Urothelium cell line (cell line): ENCODE results near the gene MAN2A2.

Experiments used
- DNase-seq: peaks from one replicate; pipeline ENCODE4 v3.0.0; 2011; ENCODE audit warnings: low spot score, mixed read lengths
- FAIRE-seq: peaks from 2 replicates; lab custom pipeline; 2011; peaks lifted over from hg19 to GRCh38; lab: Jason Lieb, UNC

MAN2A2 gene

DNA sequence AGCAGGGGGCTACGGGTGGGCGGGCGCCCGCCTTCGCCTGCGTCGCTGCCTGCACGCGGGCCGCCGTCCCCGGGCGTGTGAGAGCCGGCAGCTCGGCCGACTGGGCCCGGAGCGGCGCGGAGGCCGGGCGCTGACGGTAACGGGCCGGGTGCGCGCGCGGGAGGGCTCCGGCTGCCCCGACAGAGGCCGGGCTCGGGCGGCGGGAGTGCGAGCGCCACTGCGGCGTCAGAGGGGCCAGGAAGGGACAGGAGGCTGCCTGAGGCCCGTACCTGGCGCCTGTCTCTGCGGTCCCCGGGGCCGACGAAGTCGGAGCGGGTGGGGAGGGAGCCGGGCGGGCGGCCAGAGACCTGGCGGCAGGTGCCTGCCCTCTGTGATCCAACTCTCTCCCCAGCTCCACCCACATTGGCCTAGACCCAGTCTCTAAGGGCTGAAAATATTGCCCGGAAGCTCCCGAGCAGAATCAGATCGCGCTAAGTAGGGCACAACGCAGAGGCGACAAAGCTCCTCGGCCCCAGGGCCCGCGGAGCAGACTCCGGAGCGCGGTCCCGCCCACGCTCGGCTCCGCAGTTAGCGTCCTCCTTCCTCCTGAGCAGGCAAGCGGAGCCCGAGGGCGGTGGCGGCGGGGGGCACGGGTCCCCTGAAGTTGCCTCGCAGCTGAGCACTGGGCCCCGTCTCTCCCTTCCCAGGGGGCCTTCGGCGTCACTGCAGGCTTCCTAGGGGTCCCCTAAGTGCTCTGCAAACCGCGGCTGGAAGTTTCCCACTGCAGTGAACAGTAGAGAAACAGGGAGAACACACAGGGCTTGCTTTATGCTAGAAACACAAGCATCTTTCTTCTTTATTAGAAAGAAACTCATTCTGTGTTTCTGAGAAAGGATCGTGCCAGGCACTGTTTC lies at the start of gene MAN2A2:
Gene MAN2A2, plus strand, starts transcription at position 463 of the 893 bp plus-strand sequence. CDS start 906 bp downstream, outside the sequence.
- FAIRE-seq = no peak
- peak; percentile 69 for DNase-seq

DNA sequence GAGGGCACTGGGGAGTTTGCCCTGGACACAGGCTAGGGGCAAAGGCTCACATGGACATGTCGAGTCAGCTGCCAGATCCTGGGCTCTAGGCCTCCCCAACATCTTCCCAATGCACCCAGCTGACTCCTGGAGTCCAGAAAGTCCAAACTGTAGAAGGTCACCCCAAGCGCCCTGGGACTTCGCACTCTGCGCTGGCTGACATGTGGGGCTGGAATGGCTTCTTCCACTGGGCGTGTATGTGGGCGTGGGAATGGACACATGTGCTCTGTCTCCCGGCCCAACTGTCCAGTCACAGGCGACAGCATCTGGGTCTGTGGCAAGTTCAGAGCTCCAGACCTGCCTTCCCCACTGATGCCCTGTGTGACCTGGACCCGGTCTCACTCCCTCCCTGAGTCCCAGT lies 48.0 kb upstream of the MAN2A2 start:
- FAIRE-seq = no peak

DNA sequence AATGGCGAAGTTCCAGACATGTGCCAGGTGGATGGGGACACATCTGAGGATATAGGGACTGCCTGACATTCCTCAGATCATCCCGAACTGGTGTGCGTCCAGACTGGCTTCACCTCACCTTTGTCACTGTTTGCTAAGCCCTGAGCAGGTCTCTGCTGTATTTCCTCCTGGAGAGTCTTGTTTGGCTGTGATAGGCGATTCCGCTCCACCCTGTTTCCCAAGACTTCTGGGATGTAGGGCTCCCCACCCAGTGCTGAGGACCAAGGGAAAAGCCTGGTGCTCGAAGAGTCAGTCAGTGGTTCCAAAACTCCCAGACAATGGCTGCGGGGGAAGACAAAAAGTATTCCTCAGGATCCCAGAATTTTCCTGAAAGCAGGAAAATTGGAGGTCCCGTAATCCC lies 45.8 kb upstream of the MAN2A2 start:
- DNase-seq (no peak), FAIRE-seq (no peak)

More for the DNA sequence above, 48.0 kb upstream of the MAN2A2 start:
- DNase-seq = no peak

DNA sequence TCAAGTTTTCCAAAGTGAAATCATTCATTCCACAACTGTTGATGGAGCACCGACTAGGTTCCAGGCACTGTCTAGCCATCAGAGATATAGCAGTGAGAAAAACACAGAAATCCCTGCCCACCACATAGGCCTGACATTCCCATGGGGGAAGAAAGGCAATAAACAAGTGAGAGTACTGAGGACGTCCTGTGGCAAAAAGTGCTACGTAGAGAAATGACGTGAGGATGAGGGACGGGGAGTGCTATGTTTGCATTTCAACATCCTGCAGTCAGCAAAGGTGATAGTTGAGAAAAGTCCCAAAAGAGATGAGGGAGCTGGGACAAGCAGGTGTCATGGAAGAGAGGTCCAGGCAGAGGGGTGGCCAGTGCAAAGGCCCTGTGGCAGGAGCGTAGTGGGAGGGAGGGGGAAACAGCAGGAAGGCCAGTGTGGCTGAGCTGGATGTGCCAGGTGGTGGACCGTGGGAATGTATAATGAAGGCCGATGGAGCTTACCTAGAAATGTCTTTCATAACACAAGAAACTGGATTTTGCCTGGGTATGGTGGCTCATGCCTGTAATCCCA lies 45.1 kb upstream of the MAN2A2 start:
- DNase-seq = no peak
- FAIRE-seq = no peak

DNA sequence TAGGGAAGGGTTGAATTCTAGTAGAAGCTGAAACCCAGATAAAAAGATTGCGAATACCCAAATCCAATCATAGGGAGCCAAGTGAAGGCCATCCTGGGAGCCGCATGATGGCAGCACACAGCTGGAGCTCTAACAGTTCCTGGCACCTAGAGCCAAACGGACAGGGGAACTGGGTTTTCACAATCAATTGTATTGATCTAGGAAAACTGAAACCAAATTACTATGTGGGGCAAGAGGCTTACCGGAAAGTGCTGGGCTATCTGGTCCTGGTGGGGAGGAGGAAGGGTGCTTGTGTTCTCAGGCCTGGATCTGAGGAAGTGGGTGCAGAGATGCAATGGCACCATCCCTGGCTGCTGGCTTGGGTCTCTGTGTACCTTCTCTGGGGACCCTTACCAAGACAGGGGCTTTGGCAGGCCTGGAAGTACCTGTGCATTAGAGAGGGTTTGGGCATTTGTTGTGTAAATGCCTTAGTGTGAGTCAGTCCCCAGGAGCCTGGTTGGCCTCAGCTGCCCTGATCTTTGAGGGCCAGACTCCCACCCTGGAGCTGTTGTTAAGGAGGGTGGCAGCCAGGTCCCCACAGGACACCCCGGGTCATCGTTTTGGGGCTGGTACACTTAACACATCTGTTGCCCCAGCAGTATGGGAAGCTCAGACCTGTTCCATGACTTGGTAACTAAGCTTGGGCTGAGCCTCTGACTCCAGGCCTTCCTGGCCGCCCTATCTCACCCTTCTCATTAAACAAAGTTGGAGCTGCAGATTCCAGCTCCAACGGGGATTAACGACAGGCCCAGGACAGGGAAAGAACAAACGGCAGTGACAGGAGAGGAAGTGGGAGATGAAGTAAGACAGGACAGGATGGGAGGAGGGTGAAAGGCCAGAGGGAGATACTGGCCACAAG lies 43.6 kb upstream of the MAN2A2 start:
- FAIRE-seq (no peak), DNase-seq (no peak)

DNA sequence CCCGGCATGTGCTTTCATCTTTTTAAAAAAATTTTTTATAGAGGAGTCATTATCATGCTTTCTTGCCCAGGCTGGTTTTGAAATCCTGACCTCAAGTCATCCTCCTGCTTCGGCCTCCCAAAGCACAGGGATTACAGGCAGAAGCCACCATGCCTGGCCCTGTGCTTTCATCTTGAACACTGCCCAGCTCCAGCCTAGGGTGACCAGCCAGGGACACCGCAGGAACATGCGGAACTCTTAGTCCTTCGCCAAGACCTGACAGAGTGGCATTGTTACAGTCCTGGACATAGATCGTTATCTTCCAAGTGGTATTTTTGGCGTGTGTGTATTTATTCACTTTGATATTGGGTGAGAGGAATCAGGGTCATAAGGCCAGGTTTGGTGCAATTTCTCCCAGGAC lies 42.7 kb upstream of the MAN2A2 start:
- DNase-seq (no peak), FAIRE-seq (no peak)

DNA sequence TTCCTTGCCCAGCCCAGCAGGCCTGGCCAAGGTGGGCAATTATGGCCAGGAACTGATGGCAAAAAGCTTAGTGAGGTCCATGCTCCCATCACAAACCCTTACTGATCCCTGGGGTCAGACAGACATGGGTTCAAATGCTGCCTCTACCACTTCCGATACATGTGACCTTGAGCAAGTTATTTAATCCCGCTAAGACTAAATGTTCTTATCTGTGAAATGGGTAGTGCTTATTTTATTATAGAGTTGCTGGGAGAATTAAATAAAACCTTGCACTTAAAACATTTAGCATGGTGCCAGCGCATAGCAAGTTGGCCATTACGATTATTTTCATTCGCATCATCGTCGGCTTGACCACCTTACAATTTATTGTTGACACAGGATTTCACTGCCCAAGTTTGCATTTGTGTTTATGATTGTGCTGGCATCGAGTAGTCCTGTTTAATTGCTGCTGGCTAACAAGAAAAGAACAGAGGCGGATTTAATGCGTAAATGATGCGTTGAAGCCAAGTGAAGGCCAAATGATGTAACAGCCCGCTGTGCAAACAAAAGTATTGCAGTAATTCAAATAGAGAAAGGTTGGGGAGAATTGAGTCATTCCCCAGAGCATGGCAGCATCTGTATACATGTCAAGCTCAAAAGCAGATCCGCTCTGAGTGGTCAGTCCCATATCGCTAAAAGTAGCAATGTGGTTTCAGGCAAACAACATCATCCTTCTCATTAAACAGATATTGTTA lies 42.0 kb upstream of the MAN2A2 start:
- no peak for DNase-seq
- no peak for FAIRE-seq

DNA sequence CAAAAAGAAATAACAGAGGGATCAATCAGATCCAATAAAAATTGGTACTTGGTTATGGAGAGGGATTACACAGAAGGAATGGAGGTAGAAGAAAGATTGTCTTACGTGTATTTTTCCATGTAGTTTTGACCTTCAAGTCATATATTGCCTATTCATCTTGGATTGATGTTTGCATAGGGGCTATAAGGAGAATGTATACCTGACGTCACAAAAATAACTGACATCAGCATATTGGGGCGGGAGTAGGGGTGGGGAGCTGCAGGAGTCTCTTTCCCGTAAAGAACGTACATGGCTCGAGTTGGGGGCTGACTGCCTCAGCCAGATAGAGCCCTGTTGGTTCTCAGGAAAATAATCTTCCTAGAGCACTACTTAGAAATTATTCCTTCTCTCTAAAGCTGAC lies 40.6 kb upstream of the MAN2A2 start:
- FAIRE-seq = no peak

DNA sequence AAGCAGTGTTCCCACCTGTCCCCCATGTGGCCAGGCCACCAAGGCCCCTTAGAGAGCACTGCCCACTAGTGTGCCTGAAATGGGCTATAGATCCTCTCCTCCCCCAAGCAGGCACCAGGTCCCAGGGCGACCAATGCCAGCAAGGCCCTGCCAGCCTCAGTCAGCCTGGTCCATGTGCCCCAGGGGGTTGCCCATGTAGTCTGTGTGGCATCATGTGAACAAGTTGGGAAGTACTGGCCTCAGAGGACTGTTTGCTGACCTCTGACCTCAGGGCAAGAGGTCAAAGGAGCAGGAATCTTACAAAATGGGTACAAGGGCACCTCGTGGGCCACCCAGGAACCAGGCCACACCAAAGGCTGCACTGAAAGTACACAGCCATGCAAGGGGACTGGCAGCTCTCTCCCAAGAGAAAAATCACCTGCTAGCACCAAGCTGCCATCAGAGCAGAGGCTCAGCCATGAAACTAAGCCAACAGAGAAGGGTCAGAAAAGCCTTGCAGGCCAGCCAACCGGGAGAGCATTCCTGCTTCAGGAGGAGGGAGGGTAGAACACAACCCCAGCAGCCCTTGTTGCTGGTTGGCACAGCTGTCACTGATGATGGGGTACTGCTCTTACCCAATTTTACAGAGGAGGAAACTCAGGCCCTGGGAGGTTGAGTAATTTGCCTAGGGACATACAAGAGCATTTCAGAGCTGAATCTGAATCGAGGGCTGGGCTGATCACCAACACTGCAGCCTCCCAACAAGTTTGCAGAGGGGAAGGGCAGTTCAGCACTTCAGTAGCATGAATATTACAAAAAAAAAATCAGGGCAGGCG lies 39.9 kb upstream of the MAN2A2 start:
- DNase-seq = no peak
- no peak for FAIRE-seq

More for the DNA sequence above, 40.6 kb upstream of the MAN2A2 start:
- no peak for DNase-seq

DNA sequence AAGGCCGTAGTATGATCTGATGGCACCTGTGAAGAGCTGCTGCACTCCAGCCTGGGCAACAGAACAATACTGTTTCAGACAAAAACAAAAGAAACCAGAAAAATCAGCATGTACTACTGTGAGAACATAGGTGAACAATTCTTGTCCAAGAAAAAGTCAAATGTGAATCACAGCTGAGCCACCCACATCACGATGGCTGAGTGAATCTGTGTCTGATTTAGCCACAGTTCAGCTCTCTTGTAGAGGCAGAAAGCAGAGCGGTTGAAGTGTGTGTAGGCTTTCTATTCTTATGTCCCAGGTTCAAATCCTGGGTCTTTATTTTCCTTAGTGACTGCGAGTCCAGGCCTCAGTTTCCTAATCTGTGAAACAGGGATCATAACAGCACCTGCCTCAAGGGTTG lies 39.1 kb upstream of the MAN2A2 start:
- FAIRE-seq = no peak
- DNase-seq = no peak

DNA sequence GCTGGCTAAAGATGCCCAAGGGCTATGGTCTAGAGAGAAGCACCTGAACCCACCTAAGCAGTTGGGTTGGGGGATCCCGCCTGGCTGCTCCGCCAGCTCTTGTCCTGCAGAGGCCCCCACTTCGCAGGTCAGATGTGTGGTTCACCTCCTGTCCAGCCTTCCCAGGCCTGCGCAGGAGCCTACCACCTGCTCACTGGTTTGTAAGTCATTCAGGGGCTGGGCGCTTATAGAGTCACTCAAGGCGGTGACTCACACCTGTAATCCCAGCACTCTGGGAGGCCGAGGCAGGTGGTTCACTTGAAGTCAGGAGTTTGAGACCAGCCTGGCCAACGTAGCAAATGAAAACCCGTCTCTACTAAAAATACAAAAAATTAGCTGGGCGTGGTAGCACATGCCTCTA lies 38.6 kb upstream of the MAN2A2 start:
- FAIRE-seq = no peak
- DNase-seq = no peak

DNA sequence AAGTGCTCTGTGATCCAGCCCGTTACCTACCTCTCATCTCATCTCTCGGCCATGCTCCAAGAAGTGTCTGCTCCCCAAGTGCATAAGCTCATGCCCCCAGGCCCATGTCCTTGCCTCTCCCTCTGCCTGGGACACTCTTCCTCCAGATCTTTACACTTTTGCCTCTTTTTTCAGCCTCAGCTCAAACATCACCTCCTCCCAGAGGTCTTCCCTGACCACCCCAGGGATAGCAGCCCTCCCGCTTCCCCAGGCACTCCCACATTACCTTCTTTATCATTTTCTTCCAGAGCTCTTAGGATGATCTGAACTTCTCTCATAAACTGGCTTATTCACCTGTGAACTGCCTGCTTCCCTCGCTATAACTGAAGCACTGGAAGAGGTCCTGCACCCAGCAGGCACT lies 37.4 kb upstream of the MAN2A2 start:
- no peak for DNase-seq
- no peak for FAIRE-seq

DNA sequence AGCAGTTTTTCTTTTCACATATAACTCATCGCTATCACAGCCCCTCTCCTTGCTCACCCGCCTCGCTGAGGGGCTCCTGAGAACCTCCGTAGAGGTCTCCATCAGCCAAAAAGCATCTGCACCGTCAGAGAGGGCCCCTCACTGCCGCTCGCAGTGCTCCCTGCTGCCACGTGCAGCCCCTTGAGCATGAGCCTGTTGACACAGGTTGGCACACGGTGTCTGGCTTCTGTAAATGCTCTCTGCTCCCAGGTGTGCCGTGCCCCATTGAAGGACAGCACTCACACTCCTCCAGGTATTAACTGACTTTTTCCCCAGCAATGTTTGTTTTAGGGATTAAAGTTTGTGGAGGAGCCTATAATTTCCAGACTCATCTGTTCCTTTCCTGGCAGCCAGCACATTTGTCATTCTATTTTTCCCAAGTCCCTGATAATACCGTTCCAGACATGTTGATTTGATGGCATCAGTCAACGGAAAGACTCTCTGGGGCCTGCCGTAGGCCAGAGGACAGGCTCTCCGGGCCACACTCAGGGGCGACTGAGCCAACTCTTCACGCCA lies 36.9 kb upstream of the MAN2A2 start:
- FAIRE-seq (no peak), DNase-seq (no peak)

DNA sequence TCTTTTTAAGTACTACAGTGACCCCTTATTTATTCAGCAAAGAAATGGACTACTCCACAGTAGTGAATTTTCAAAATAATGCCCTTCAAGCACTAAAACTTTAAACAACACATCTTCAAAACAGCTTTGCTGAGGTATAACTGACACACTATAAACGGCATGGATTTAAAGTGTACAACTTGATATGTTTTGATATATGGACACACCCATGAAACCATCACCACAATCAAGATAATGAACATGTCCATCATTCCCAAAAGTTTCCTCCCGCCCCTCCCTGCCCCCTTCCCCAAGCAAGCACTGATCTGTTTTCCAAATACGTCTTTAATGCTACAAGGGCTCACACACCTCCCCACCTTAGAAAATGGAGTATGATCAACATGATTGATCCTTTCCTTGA lies 36.3 kb upstream of the MAN2A2 start:
- DNase-seq = no peak
- FAIRE-seq = no peak

DNA sequence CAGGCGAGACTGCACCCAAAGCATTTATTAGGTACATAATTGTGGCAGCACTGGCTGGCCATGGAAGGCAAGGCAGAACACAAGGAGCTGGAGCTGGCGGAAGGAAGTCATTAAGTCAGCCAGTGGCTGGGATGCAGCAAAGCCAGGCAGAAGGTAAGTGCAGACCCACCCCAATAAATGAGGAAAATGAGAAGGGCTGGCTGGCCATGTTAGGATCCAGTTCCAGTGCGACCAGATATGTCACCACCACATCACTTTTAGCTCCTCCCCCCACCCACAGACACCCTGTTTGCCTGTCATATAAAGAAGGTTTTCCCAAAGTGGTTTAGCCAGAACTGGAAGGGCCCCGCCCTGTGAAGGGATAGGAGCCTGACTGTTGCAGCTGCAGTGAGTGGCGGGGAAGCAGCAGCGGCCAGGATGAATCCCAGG lies 34.8 kb upstream of the MAN2A2 start, which contains the start of gene FURIN:
Gene FURIN, plus strand, starts transcription at position 328 of the 429 bp plus-strand sequence. CDS start 7,153 bp downstream, outside the sequence.
- DNase-seq = no peak
- FAIRE-seq = no peak

DNA sequence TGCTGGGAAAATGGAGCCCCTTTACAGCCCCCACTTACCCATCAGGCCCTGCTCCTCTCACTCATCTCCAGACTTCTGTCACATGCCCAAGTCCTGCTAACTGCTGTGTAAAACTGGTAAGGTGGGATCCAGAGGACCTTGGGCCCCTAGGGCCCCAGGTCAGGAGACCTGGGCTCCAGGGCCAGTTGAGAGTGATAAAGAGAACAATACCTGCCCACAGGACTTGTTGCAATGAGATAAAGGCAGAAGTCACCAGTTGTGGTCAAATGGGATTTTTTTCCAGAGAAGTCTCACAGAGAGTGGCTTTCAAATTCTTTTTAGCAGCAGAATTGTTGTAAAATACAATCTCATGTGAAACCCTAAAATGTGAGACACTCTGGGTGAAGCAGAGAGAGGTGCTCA lies 34.0 kb upstream of the MAN2A2 start:
- DNase-seq (no peak), FAIRE-seq (no peak)

DNA sequence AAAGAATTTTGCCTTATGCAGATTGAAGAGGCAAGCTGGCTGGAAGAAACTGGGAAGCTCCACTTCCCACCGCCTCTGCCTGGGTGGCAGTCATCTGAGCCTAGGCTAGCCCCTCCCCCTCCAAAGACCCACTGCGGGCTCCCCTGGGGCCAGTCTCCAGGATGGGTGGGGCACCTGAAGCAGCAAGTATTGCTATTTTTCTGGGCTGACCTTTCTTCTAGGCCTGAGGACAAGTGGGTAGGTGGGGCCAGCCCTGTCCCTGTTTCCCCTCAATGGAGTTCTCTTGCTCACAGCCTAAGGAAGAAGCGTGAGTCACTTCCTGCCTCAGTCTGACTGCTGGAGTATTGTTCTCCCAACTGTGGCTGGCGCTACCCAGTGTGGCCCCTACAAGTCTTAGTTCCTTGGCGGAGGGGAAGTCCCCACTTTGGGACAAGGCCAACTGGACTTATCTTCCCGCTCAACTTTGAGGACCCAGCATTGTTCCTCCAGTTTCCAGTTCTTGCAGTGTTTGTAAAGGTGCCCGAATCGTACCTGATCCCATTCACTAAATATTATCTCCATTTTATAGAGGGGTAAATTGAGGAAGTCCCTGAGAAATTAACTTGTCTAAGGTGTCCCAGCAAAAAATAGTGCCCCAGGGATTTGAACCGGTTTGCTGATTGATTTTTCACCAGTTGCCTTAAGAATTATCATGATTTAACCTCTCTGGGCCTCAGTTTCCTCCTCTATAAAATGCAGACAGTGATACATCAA lies 33.3 kb upstream of the MAN2A2 start:
- no peak for FAIRE-seq
- DNase-seq = peak; percentile 89

DNA sequence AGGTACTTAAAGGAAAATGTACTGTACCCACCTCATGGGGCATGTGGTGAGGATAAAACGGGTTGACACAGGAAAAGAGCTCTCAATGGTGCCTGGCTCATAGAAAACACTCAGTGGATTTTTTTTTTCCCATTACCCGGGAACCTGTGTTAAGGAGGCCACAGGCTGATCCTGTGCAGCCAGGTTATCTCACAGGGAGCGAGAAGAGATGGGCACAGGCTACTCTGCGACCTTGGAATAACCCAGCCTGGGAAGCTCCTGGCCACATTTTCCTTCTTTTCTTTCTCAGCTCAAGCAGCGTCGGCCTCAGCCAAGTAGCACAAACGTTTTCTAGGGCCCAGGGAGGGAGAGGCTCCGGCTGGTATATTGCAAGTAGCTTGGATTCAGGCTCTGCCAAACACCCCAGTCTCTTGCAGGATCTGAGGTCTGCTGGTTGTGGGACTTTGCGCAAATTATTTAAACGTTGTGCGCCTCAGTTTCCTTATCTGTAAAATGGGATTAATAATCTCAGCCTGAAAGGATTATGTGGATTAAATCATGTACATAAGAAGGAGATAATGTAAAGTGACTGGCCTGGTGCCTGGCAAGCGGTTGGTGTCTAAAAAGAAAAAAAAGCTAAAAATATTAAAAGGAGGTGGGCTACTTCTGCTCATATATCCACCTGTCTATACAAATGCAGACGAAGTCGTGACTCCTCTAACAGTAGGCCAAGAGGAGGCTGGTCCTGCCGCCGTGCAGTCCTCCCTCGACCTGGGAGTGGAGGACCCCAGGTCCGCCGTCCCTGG lies 32.6 kb upstream of the MAN2A2 start:
- no peak for DNase-seq
- no peak for FAIRE-seq
